ENCODE data around the gene FAM13C.

FAM13C gene

GRCh38 chr10:59322131-59322530 lies 40.2 kb downstream of the FAM13C start:
- POLR2A ChIA-PET = no interaction called here

GRCh38 chr10:59320355-59320754 lies 42.0 kb downstream of the FAM13C start:
- ChIA-PET POLR2A (no interaction called here), CTCF (interaction anchor here (1.0 kb wide), 1 partner anchor 29 kb away, joined by 4 read pairs; no protein-coding TSS in a partner anchor)
- Histone ChIP-seq H3K27ac (ENCODE audit: extremely low read depth, low read depth, low read length) (no peak overlapping the region), H3K4me3 (ENCODE audit: low read depth, low read length) (no peak overlapping the region), H3K4me1 (ENCODE audit: control insufficient read depth, insufficient read depth, low read length) (no peaks in the 10 kb centered on the region), H3K36me3 (ENCODE audit: control insufficient read depth in 2 of 2, insufficient read depth in 1 of 2, low read length in 2 of 2) (no peaks in the 10 kb centered on the region), H3K9me3 (ENCODE audit: control insufficient read depth, insufficient read depth, low read depth, low read length) (no peaks in the 10 kb centered on the region)
- TF ChIP-seq ZNF747 (tag by site-specific recombination; IDR thresholded peaks at IDR 0.05) (no peak), ZNF404 (tag by site-specific recombination; IDR thresholded peaks at IDR 0.05) (no peak), ZBTB49 (tag by site-specific recombination; IDR thresholded peaks at IDR 0.05; ENCODE audit: low read depth) (no peak), ZNF704 (tag by site-specific recombination; IDR thresholded peaks at IDR 0.05) (no peak), ZNF366 (tag by site-specific recombination; conservative IDR thresholded peaks at IDR 0.05) (no peak), TSHZ1 (tag by site-specific recombination; IDR thresholded peaks at IDR 0.05; ENCODE audit: borderline replicate concordance) (no peak), ZSCAN4 (tag by site-specific recombination; IDR thresholded peaks at IDR 0.05) (no peak), BCL11B (tag by site-specific recombination; IDR thresholded peaks at IDR 0.05; ENCODE audit: low read depth) (no peak), ZNF624 (tag by site-specific recombination; IDR thresholded peaks at IDR 0.05) (no peak)

More at GRCh38 chr10:59322131-59322530, 40.2 kb downstream of the FAM13C start:
- Histone ChIP-seq H3K36me3 (ENCODE audit: control insufficient read depth in 2 of 2, insufficient read depth in 1 of 2, low read length in 2 of 2) (no peaks in the 10 kb centered on the region), H3K9me3 (ENCODE audit: control insufficient read depth, insufficient read depth, low read depth, low read length) (no peaks in the 10 kb centered on the region), H3K4me1 (ENCODE audit: control insufficient read depth, insufficient read depth, low read length) (no peaks in the 10 kb centered on the region), H3K27ac (ENCODE audit: extremely low read depth, low read depth, low read length) (no peak overlapping the region), H3K4me3 (ENCODE audit: low read depth, low read length) (no peak overlapping the region)
- TF ChIP-seq ZNF335 (tag by site-specific recombination; conservative IDR thresholded peaks at IDR 0.05) = no peak
- no peak for TF ChIP-seq ZNF76 (tag by site-specific recombination; IDR thresholded peaks at IDR 0.05; ENCODE audit: borderline replicate concordance, low read depth)
- no peak for TF ChIP-seq SCRT2 (tag by site-specific recombination; IDR thresholded peaks at IDR 0.05)
- no peak for TF ChIP-seq ZBTB44 (tag by site-specific recombination; IDR thresholded peaks at IDR 0.05)
- TF ChIP-seq ZSCAN16 (tag by site-specific recombination; IDR thresholded peaks at IDR 0.05) = no peak
- no peak for TF ChIP-seq ZNF19 (tag by site-specific recombination; IDR thresholded peaks at IDR 0.05; ENCODE audit: low read depth)
- no peak for TF ChIP-seq ZFP69B (tag by site-specific recombination; IDR thresholded peaks at IDR 0.05)
- TF ChIP-seq ZNF629 (tag by site-specific recombination; IDR thresholded peaks at IDR 0.05) = no peak
- TF ChIP-seq ZBTB48 (tag by site-specific recombination; IDR thresholded peaks at IDR 0.05) = no peak
- CTCF ChIA-PET = no interaction called here

Data from HEK293 (cell line).